ENCODE data around the gene TXNDC9.
"Not testable (repeated sequence)": the region's sequence is repeated elsewhere in the genome, so short reads cannot be mapped to it uniquely, and the experiment has no call there.

Gene TXNDC9

DNA sequence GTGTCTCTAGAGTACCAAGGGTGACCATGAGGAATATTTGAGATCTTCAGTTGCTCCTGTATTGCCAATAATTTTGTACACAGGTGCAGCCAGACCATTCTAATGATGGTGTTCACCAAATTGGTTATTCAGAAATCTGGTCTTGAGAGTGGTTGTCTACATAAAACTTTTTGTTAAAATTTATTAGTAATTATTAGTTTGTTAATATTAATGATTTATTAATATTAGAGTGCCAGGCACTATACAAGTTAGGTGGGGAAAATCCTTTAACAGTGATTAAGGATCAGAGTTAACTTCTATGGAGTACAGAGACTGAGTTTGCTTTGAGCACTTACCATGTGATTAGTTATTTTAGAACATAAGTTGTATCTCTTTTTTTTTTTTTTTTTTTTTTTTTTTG, 10.1 kb upstream of the TXNDC9 start:
- H3K4me3 ChIP-seq (ENCODE audit: low read length) = no peak overlapping the region
- no peak for DNase-seq (ENCODE audit: low read depth)
- no peak for TF ChIP-seq CTCF (IDR thresholded peaks at IDR 0.05; ENCODE audit: insufficient read depth, low read depth, low read length, missing control alignments)

DNA sequence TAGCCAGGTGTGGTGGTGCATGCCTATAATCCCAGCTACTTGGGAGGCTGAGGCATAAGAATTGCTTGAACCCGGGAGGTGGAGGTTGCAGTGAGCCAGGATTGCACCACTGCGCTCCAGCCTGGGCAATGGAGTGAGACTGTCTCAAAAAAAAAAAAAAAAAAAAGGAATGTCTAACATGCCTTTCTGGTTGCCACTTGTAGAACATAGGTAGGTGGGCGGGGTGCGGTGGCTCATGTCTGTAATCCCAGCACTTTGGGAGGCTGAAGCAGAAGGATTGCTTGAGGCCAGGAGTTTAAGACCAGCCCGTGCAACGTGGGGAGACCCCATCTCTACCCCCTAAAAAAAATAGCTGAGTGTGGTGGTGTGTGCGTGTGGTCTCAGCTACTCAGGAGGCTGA, 9.3 kb upstream of the TXNDC9 start:
- DNase-seq (ENCODE audit: low read depth) = peak; percentile 55
- H3K4me3 ChIP-seq (ENCODE audit: low read length) = not testable (repeated sequence)

DNA sequence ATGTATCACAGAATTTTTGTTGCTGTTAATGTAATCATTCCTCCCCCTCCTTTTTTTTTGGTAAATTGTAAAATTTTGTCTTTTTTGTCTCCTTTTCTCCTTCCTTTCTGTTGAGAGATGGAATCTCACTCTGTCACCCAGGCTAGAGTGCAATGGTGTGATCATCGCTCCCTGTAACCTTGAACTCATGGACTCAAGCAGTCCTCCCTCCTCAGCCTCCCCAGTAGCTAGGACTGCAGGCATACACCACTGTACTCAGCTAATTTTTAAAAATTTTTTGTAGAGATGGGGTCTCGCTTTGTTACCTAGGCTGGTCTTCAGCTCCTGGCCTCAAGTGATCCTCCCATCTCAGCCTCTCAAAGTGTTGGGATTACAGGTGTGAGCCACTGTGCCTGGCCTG, 6.4 kb upstream of the TXNDC9 start:
- H3K4me3 ChIP-seq (ENCODE audit: low read length) = no peak overlapping the region
- no peak for DNase-seq (ENCODE audit: low read depth)
- no peak for TF ChIP-seq CTCF (IDR thresholded peaks at IDR 0.05; ENCODE audit: insufficient read depth, low read depth, low read length, missing control alignments)

DNA sequence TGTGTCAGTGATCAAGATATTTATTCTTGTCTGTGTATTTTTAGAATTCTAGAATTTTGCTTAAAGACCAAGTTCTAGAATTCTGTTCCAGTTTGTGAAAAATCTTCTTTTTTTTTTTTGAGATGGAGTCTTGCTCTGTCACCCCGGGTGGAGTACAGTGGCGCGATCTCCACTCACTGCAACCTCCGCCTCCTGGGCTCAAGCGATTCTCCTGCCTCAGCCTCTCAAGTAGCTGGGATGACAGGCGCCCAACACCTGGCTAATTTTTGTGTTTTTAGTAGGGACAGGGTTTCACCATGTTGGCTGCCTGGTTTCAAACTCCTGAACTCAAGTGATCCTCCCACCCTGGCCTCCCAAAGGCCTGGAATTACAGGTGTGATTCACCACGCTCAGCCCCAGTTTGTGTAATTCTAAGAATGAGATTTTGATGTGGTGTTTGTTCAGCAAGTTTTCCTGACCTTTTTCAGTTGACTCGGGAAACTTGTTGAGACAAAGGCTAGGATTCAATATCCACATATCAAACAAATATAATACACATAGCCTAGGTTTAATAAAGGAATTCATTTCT, 4.6 kb upstream of the TXNDC9 start:
- DNase-seq (ENCODE audit: low read depth) = peak; percentile 69
- H3K4me3 ChIP-seq (ENCODE audit: low read length) = peak overlapping the region; percentile 4
- no peak for TF ChIP-seq CTCF (IDR thresholded peaks at IDR 0.05; ENCODE audit: insufficient read depth, low read depth, low read length, missing control alignments)

DNA sequence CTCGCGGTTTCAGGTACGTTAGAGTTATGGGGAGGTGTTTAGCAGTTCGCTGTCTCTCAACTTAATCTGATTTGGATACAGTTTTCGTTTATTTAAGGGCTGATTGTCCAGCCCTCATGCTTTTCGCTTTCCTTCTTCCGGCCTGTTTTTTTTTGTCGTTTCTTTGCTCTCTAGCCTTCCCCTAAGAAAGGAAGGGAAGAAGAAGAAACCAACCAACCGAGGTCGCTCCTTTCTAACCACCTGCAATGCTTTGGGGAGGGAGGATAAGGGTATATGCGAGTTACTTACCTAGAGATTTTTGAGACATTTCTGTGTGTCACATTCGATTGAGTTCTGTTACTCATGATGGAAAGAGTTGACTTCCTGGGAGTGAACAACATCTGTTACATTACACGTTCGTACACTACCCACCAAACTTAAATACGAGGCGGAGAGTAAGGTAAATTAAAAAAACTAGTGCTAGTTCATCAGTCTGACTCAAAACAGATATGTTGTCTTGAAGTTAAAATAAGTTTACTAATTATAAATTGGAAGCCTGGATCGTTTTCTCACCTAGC, 2.0 kb upstream of the TXNDC9 start:
- no peak for TF ChIP-seq CTCF (IDR thresholded peaks at IDR 0.05; ENCODE audit: insufficient read depth, low read depth, low read length, missing control alignments)
- peak overlapping the region; percentile 97 for H3K4me3 ChIP-seq (ENCODE audit: low read length)
- peak; percentile 39 for DNase-seq (ENCODE audit: low read depth)

DNA sequence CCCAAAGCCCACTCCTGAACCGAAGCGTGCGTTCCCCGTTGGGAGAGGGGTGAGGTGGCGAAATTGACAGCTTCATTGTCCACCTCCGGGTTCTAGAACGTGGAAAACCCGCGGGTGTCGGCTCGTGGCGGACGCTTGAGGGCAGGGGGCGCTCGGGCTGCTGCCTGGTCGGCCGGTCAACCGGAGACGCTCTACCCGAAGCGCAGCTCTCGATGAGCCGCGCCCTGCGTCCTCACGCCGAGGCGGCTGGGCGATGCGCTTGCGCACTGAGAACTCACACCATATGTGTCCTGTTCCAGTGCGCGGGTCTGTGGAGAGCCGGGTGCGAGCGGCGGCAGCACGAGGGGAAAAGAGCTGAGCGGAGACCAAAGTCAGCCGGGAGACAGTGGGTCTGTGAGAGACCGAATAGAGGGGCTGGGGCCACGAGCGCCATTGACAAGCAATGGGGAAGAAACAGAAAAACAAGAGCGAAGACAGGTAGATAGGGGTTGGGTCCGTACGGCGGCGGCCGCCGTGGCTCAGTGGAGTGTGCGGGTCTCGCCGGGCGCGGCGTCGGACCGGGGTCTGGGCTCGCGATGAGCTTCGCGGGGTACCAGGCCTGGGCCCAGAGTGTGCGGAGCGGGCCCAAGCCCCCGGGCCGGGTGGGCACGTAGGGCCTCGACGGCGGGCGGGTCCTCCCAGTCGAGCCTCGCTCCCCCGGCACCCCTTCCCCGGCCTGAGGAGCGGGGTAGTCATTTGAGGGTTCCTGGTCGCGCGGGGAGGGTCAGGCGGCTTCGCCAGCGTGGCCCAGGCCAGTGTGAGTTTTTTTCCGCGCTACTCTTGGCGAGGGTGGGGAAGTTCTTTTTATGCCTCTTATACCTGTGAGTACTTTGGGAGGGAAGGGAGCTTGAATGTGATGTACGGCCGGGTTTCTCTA, 1.2 kb upstream of the TXNDC9 start, which contains the start of gene EIF5B:
EIF5B (plus strand) TSS at position 277 of the 916 bp plus-strand sequence; CDS start at position 443, 166 bp downstream.
- peak; percentile 27 for TF ChIP-seq CTCF (IDR thresholded peaks at IDR 0.05; ENCODE audit: insufficient read depth, low read depth, low read length, missing control alignments)

DNA sequence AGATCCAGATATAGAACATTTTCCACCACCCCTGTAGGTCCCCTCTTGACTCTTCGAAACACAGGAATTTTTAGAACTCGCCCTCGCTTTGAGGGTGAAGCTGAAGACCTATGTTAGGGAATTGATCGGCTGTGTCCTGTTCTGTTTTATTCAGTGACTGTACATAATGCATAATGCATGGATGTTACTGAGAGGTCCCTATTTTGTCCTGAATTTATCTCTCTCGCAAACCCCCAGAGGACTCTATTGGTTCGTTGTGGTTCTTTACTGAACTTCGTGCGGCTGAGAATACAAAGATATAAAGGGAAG, 625 bp upstream of the TXNDC9 start:
- TF ChIP-seq CTCF (IDR thresholded peaks at IDR 0.05; ENCODE audit: insufficient read depth, low read depth, low read length, missing control alignments) = no peak
- peak overlapping the region; percentile 97 for H3K4me3 ChIP-seq (ENCODE audit: low read length)
- DNase-seq (ENCODE audit: low read depth) = no peak

More for the DNA sequence above, 1.2 kb upstream of the TXNDC9 start, which contains the start of gene EIF5B:
- peak within 1 kb of the TSS; percentile 97 for H3K4me3 ChIP-seq (ENCODE audit: low read length)
- DNase-seq (ENCODE audit: low read depth) = peak; percentile 97
